H7 (cell line): ENCODE results near the gene BANF2. TPM values are rescaled to one million over a fixed set of nuclear protein-coding genes. Genes with fewer than 3 reads are reported as not detected.
"Not testable (repeated sequence)": the region's sequence is repeated elsewhere in the genome, so short reads cannot be mapped to it uniquely, and the experiment has no call there.

Experiments
- DNase-seq: peaks from one replicate; pipeline ENCODE4 v3.0.0; 2012
- H3K27me3 ChIP-seq: 2 replicates; pipeline ENCODE4 v1.6.0; 2011; ENCODE audit warnings: mild to moderate bottlenecking, low read length; ENCODE audit not compliant: control insufficient read depth, insufficient read depth
- H3K36me3 ChIP-seq: replicated peaks from 2 replicates; pipeline ENCODE4 v1.5.1; 2011; ENCODE audit warnings: low read length; ENCODE audit not compliant: control insufficient read depth, insufficient read depth
- H3K4me3 ChIP-seq: 2 replicates; pipeline ENCODE4 v1.5.1; 2011; ENCODE audit warnings: low read depth, mild to moderate bottlenecking, control low read depth, low read length, moderate library complexity; ENCODE audit not compliant: insufficient read depth
- total RNA-seq: library from RNA; depleted of rRNA; stranded (reverse); fragments of >200 nt; shearing (Covaris generic); gene quantifications from 2 replicates; pipeline ENCODE4 v1.2.3, GENCODE V29; 2014

Gene BANF2
- total RNA-seq, 1 experiment from 2014 or later = not detected

- not testable (repeated sequence) for H3K27me3 ChIP-seq, H3K4me3 ChIP-seq, DNase-seq
- H3K36me3 ChIP-seq = peaks cover 13% of the 10 kb centered on the region
Measured at GRCh38 chr20:17659344-17659743, 40.4 kb upstream of the BANF2 start.

GRCh38 chr20:17659801-17660200 is 40.0 kb upstream of the BANF2 start:
- DNase-seq = no peak
- H3K27me3 ChIP-seq = no peaks in the 10 kb centered on the region
- peaks cover 13% of the 10 kb centered on the region for H3K36me3 ChIP-seq
- no peak overlapping the region for H3K4me3 ChIP-seq

GRCh38 chr20:17660667-17661066 is 39.1 kb upstream of the BANF2 start:
- H3K4me3 ChIP-seq = no peak overlapping the region
- H3K27me3 ChIP-seq = no peaks in the 10 kb centered on the region
- H3K36me3 ChIP-seq = peaks cover 13% of the 10 kb centered on the region
- DNase-seq = no peak

- H3K4me3 ChIP-seq = no peak overlapping the region
- DNase-seq = no peak
- H3K27me3 ChIP-seq = no peaks in the 10 kb centered on the region
- peaks cover 13% of the 10 kb centered on the region for H3K36me3 ChIP-seq
Measured at GRCh38 chr20:17661121-17661744, 38.5 kb upstream of the BANF2 start.

- H3K4me3 ChIP-seq = no peak overlapping the region
- peaks cover 13% of the 10 kb centered on the region for H3K36me3 ChIP-seq
- no peaks in the 10 kb centered on the region for H3K27me3 ChIP-seq
- DNase-seq = no peak
Measured at GRCh38 chr20:17662333-17663039, 37.3 kb upstream of the BANF2 start.

- H3K4me3 ChIP-seq = no peak overlapping the region
- peaks cover 7% of the 10 kb centered on the region for H3K36me3 ChIP-seq
- no peak for DNase-seq
- H3K27me3 ChIP-seq = no peaks in the 10 kb centered on the region
Measured at GRCh38 chr20:17663040-17663399, 36.7 kb upstream of the BANF2 start.

- Histone ChIP-seq H3K4me3 (no peak overlapping the region), H3K36me3 (peaks cover 3% of the 10 kb centered on the region), H3K27me3 (no peaks in the 10 kb centered on the region)
- peak; percentile 52 for DNase-seq
Measured at GRCh38 chr20:17663486-17663885, 36.3 kb upstream of the BANF2 start.

- Histone ChIP-seq H3K27me3 (no peaks in the 10 kb centered on the region), H3K4me3 (no peak overlapping the region), H3K36me3 (no peaks in the 10 kb centered on the region; the same call in 1 of the 2 replicates)
- DNase-seq = no peak
Measured at GRCh38 chr20:17664025-17664633, 35.6 kb upstream of the BANF2 start.

GRCh38 chr20:17665756-17666155 is 34.0 kb upstream of the BANF2 start:
- Histone ChIP-seq H3K36me3 (no peaks in the 10 kb centered on the region), H3K4me3 (no peak overlapping the region), H3K27me3 (no peaks in the 10 kb centered on the region)
- DNase-seq = no peak

- DNase-seq = no peak
- H3K36me3 ChIP-seq = no peaks in the 10 kb centered on the region
- no peaks in the 10 kb centered on the region for H3K27me3 ChIP-seq
- no peak overlapping the region for H3K4me3 ChIP-seq
Measured at GRCh38 chr20:17666481-17666880, 33.3 kb upstream of the BANF2 start.

GRCh38 chr20:17667445-17667844 is 32.3 kb upstream of the BANF2 start:
- DNase-seq = no peak
- no peaks in the 10 kb centered on the region for H3K27me3 ChIP-seq
- H3K36me3 ChIP-seq = no peaks in the 10 kb centered on the region
- H3K4me3 ChIP-seq = no peak overlapping the region

- Histone ChIP-seq H3K4me3 (no peak overlapping the region), H3K36me3 (no peaks in the 10 kb centered on the region), H3K27me3 (no peaks in the 10 kb centered on the region)
- DNase-seq = no peak
Measured at GRCh38 chr20:17668432-17668831, 31.3 kb upstream of the BANF2 start.

GRCh38 chr20:17669306-17669931 is 30.3 kb upstream of the BANF2 start:
- Histone ChIP-seq H3K4me3 (no peak overlapping the region), H3K27me3 (no peaks in the 10 kb centered on the region), H3K36me3 (no peaks in the 10 kb centered on the region)
- DNase-seq = no peak

- H3K4me3 ChIP-seq = no peak overlapping the region
- no peaks in the 10 kb centered on the region for H3K36me3 ChIP-seq
- H3K27me3 ChIP-seq = no peaks in the 10 kb centered on the region
- DNase-seq = no peak
Measured at GRCh38 chr20:17671011-17671410, 28.8 kb upstream of the BANF2 start.

- no peak for DNase-seq
- no peak overlapping the region for H3K4me3 ChIP-seq
- no peaks in the 10 kb centered on the region; the same call in 1 of the 2 replicates for H3K36me3 ChIP-seq
- H3K27me3 ChIP-seq = no peaks in the 10 kb centered on the region
Measured at GRCh38 chr20:17671565-17671964, 28.2 kb upstream of the BANF2 start.
